GM12864 (cell line): Measurements from ENCODE around the gene APRT.

ENCODE experiments used
- DNase-seq: peaks from one replicate; pipeline ENCODE4 v3.0.0-alpha.2; 2011; ENCODE audit warnings: low read depth
- H3K4me3 ChIP-seq: 2 replicates; pipeline ENCODE4 v1.5.1; 2011; ENCODE audit warnings: mild to moderate bottlenecking, low read depth, low read length, control low read depth
- CTCF ChIP-seq: IDR thresholded peaks from 2 replicates; pipeline ENCODE4 v1.5.1; 2011; ENCODE audit warnings: low read depth, mild to moderate bottlenecking, moderate library complexity, low read length, control low read depth, inconsistent platforms; ENCODE audit errors: missing control alignments

APRT gene

GRCh38 chr16:88830783-88831182 is 19.1 kb upstream of the APRT start:
- no peak overlapping the region for H3K4me3 ChIP-seq
- TF ChIP-seq CTCF = no peak
- DNase-seq = no peak

DNA sequence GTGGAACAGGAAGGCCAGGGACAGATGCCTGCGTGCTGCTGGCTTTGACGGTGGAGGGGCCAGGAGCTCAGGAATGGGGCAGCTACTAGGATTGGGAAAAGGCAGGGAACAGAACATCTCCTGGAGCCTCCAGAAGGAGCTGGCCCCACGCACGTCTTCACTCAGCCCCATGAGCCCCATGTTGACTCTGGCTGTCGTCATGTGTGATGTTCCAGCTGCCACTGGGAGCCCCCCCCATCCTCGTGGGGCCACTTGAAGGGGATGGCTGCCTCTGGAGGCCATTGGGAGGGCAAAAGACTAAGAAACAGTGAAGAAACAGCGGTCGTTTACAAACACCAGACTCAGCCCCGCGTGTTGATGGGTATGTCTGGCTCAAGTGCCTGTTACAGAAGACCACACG is 18.5 kb upstream of the APRT start:
- no peak for DNase-seq
- TF ChIP-seq CTCF = no peak
- H3K4me3 ChIP-seq = no peak overlapping the region

DNA sequence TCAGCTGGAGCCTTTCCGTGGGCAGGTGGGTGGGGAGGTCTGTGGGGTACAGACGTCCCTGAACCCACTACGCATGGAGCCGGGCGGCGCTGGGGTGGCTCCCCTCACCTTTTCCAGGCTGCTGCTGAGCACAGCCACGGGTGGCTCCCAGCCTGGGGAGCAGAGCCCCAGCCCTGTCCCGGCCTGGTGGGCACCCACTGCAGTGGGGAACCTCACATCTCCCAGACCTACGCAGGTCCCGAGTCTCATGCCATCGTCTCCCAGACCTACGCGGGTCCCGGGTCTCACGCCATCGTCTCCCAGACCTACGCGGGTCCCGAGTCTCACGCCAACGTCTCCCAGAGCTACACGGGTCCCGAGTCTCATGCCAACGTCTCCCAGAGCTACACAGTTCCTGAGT is 17.0 kb upstream of the APRT start:
- no peak for TF ChIP-seq CTCF
- H3K4me3 ChIP-seq = no peak overlapping the region
- no peak for DNase-seq

GRCh38 chr16:88827727-88828126 is 16.0 kb upstream of the APRT start:
- DNase-seq = no peak
- no peak for TF ChIP-seq CTCF
- H3K4me3 ChIP-seq = no peak overlapping the region

DNA sequence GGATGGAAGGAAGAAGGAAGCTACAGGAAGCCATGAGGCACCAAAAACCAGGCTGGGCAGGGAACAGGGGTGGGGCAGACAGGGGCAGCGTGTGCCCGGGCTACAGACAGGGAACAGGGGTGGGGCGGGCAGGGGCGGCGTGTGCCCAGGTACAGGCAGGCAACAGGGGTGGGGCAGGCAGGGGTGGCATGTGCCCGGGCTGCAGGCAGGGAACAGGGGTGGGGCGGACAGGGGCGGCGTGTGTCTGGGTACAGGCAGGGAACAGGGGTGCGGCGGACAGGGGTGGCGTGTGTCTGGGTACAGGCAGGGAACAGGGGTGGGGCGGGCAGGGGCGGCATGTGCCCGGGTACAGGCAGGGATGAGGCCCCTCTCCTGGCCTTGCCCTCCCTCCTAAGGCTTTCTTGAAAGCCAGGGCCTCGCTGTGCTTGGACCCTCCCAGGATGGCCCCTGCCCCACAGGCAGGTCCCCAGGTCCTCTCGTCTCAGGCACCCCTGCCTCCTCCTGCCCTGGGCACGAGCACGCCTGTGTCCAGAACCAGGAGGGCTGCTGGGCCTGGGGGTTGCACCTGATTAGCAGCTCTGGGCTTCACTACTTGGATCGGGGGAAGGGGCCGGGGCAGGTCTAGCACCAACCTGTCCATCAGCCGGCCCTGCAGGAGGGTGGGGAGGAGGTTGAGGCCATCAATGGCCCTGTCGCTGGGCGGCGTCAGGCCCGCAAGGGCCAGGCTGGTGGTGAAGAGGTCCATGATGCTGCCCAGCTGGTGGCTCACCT is 14.5 kb upstream of the APRT start:
- no peak overlapping the region for H3K4me3 ChIP-seq
- no peak for TF ChIP-seq CTCF
- DNase-seq = no peak

GRCh38 chr16:88825146-88825545 is 13.4 kb upstream of the APRT start:
- no peak for DNase-seq
- no peak for TF ChIP-seq CTCF
- H3K4me3 ChIP-seq = no peak overlapping the region
